Neutrophil (primary cell): ENCODE data around the gene HPS4.
"Not testable (repeated sequence)": the region's sequence is repeated elsewhere in the genome, so short reads cannot be mapped to it uniquely, and the experiment has no call there.

Source experiments
- H3K27ac ChIP-seq: fragments of 200-600 bp; sonication (generic); 2 replicates; pipeline ENCODE4 v1.5.1; 2016; ENCODE audit warnings: mild to moderate bottlenecking, moderate library complexity
- H3K27me3 ChIP-seq: fragments of 200-600 bp; sonication (generic); 2 replicates; pipeline ENCODE4 v1.6.0; 2016; ENCODE audit warnings: mild to moderate bottlenecking
- H3K36me3 ChIP-seq: fragments of 200-600 bp; sonication (generic); 2 replicates; pipeline ENCODE4 v1.5.1; 2017
- H3K4me1 ChIP-seq, 2 experiments: fragments of 200-600 bp in 1 of 2; sonication (generic) in 1 of 2; 1 replicate in 1 of 2; 2 replicates in 1 of 2; pipeline versions ENCODE4 v1.5.1 to v1.6.1; 2013 to 2016; ENCODE audit warnings: low read depth in 1 of 2, low read length in 1 of 2, mild to moderate bottlenecking in 1 of 2, moderate library complexity in 1 of 2; ENCODE audit not compliant: control insufficient read depth in 1 of 2, insufficient read depth in 1 of 2
- H3K4me3 ChIP-seq, 2 experiments: fragments of 200-600 bp in 1 of 2; sonication (generic) in 1 of 2; 1 replicate in 1 of 2; 2 replicates in 1 of 2; pipeline ENCODE4 v1.5.1; 2013 to 2016; ENCODE audit warnings: low read depth in 1 of 2, low read length in 1 of 2, mild to moderate bottlenecking in 1 of 2, moderate library complexity in 1 of 2
- H3K9me3 ChIP-seq: fragments of 200-600 bp; sonication (generic); 2 replicates; pipeline ENCODE4 v1.5.1; 2016
- CTCF ChIP-seq: fragments of 200-600 bp; sonication (generic); IDR thresholded peaks from 2 replicates; pipeline ENCODE4 v1.5.1; 2016; ENCODE audit warnings: antibody characterized with exemption

Gene HPS4

DNA sequence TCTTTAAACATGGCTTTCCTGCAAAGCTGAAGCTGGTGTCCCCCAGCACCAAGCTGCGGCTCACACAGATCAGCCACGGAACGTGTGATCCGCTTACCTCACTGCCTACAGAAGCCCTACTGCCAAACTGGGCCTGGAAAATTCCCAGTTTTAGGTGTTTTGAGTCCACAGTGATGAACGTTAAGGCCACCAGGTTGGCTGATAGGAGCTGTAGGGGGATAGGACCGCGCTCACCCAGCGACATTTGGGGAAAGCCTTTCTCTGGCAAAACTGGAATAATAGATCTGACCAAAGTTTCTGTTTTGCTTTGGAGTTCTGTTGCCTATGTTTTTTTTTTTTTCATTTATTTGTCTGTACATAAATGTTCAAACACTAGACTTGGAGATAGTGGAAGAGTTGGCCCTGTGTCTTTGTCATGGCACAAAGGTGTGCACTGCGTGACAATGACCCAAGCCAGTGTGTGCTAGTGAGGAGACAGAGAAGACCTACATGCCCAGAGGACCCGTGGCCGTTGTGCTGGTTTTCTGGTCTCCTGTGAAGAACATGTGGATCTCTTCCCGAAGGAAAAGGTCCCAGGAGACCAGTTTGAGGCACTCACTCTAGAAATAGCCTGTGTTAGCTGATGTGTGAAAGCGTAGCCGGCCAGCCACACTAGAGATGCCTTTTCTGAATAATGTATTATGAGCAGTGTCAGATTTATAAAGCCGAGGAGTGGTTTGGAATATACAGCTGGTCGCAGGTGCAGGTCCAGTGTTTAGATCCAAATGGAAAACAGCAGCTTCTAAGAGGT is 39.5 kb downstream of the HPS4 start:
- TF ChIP-seq CTCF, result no peak

DNA sequence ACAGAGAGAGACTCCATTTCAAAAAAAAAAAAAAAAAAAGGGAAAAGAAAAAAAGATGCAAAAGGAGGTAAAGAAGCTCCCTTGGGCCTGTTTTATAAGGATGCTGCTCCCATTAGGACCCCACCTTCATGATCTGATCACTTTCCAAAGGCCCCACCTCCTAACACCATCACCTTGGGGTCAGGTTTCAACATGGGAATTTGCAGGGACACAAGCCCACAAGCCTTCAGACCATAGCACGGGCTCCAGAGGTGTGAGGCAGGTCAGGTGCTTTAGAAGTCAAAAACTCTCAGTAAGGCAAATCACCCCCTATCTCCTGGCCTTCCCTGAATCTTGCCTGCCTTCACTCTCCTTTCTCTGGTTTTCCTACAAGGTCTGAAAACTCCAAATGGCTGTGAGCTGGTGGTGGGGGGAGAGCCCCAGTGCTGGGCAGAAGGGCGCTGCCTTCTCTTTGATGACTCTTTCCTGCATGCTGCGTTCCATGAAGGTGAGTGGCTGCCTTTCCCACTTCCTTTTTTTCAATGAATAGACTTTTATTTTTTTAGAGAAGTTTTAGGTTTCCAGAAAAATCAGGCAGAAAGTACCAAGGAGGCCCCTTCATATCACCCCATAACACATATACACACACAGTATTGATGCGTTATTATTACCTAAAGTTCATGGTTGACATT is 41.4 kb downstream of the HPS4 start:
- H3K9me3 ChIP-seq, result no peaks in the 10 kb centered on the region
- H3K4me3 ChIP-seq, result no peak overlapping the region
- no peaks in the 10 kb centered on the region for H3K27me3 ChIP-seq
- no peak overlapping the region for H3K27ac ChIP-seq
- no peaks in the 10 kb centered on the region for H3K36me3 ChIP-seq
- no peak for TF ChIP-seq CTCF
- no peaks in the 10 kb centered on the region for H3K4me1 ChIP-seq

More for the DNA sequence above, 39.5 kb downstream of the HPS4 start:
- Histone ChIP-seq H3K36me3 (no peaks in the 10 kb centered on the region), H3K9me3 (no peaks in the 10 kb centered on the region), H3K4me1 (no peaks in the 10 kb centered on the region), H3K4me3 (no peak overlapping the region), H3K27ac (no peak overlapping the region), H3K27me3 (no peaks in the 10 kb centered on the region)

DNA sequence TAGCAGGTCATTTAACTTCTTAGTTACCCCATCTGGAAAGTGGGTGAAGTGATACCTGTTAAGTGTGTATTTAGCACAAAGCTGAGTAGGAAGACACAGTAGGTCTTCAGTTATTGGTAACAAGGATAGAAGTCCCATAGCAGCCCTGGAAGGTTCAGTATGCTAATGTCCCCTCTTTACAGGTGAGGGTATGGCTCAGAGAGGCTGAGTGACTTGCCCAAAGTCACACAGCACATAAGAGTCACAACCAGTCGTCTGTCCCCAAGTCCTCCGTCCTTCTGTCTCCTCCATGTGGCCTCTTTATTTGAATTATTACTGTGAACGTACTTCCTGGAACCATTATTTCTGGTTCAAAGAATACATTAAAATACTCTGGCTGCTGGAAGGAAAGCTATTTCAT is 44.0 kb downstream of the HPS4 start:
- H3K4me1 ChIP-seq, result peaks cover 12% of the 10 kb centered on the region in 2 experiments
- no peaks in the 10 kb centered on the region for H3K36me3 ChIP-seq
- H3K27ac ChIP-seq, result no peak overlapping the region
- TF ChIP-seq CTCF, result no peak
- no peak overlapping the region for H3K4me3 ChIP-seq
- H3K27me3 ChIP-seq, result no peaks in the 10 kb centered on the region
- no peaks in the 10 kb centered on the region for H3K9me3 ChIP-seq

GRCh38 chr22:26438776-26439175 is 44.8 kb downstream of the HPS4 start:
- not testable (repeated sequence) for H3K9me3 ChIP-seq, H3K27me3 ChIP-seq, H3K36me3 ChIP-seq

DNA sequence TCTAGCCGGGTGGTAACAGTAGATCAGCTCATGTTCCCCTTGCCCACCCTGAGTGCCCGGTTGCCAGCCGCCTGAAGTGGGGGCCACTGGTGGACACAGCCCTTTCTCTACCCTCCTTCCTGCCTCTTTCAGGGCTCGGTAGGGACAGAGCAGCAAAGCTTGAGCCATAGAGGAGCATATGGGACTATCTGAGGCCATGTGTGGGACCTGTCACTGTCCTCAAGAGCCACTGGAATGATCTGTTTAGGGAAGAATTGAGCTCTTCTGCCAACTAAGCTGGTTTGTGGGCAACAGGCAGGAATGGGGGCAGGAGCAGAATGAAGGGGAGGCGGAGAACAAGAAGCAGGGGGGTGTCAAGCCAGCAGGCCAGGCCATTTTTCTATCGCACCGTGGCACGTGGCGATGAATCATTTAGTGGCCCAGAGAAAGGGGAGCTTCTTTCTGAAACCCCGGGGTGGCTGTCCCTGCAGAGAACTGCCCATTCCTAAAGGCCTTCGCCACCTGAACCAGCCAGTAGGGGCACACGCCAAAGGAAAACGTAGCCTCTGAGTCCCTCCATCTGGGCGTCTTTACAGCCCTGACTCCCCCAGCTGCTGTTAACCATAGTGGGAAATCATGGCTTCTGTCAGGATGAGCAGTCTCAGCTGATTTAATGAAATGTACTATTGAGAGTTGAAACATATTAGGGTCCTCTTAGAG is 45.7 kb downstream of the HPS4 start:
- H3K9me3 ChIP-seq, result no peaks in the 10 kb centered on the region
- no peak for TF ChIP-seq CTCF

More at GRCh38 chr22:26438776-26439175, 44.8 kb downstream of the HPS4 start:
- H3K4me3 ChIP-seq, H3K27ac ChIP-seq: not testable (repeated sequence)
- H3K4me1 ChIP-seq, result peaks cover 12 to 13% of the 10 kb centered on the region in 2 experiments

More for the DNA sequence above, 45.7 kb downstream of the HPS4 start:
- peaks cover 16 to 19% of the 10 kb centered on the region in 2 experiments for H3K4me1 ChIP-seq
- H3K36me3 ChIP-seq, result peaks cover 11% of the 10 kb centered on the region
- no peak overlapping the region for H3K27ac ChIP-seq
- H3K27me3 ChIP-seq, result no peaks in the 10 kb centered on the region
- no peak overlapping the region for H3K4me3 ChIP-seq
